ENCODE data around the gene SLC15A1.
A peak's percentile ranks its signal among the peaks of the same experiment; 100 is the strongest.

Gene SLC15A1

DNA sequence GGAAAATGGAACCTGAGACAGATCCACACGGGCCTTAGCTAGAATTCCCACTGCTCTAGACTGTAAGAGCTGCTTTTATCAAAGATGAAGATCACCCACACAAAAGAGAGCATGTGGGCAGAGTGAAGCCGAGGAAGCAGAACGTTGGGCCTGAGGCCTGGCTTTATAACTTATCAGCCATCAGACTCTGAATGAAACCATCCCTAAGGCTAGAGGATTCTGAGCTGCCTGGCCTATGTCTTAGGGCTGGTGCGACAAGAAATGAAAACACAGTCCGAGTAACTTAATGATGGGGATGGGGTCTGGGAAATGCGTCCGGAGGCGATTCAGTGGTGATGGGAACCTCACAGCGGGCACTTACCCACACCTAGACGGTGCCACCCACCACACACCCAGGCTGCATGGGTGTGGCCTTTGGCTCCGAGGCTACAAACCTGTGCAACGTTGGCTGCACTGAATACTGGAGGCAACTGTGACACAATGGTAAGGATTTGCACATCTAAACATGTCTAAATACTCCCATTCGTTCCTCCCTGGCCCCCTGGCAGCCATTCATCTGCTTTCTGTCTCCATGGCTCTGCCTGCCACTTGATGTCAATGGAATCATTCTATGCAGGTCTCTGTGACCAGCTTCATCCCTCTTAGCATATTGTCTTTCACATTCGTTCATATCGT lies 62.0 kb downstream of the SLC15A1 start:
- no peak for DNase-seq

DNA sequence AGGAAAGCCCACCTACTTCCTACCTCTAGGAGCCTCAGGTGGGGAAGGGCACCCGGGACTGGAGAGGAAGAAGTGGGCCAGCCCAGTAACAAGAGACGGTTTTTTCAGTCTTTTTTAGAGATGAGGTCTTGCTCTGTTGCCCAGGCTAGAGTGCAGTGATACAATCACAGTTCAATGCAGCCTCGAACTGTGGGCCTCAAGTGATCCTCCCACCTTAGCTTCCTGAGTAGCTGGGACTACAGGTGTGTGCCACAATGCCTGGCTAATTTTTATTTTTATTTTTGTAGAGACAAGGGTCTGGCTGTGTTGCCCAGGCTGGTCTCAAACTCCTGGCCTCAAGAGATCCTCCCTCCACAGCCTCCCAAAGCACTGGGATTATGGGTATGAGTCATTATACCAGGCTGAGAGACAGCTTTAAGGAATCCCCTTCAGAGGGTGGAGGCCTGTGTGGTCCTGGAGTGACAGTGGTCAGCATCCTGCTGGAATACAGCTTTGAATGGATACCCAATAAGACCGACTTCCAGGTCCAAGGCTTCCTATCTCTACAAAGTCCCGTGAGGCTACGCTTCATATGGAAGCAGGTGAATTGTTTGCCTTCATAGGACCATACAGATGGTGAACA lies 63.0 kb downstream of the SLC15A1 start:
- no peak for DNase-seq

DNA sequence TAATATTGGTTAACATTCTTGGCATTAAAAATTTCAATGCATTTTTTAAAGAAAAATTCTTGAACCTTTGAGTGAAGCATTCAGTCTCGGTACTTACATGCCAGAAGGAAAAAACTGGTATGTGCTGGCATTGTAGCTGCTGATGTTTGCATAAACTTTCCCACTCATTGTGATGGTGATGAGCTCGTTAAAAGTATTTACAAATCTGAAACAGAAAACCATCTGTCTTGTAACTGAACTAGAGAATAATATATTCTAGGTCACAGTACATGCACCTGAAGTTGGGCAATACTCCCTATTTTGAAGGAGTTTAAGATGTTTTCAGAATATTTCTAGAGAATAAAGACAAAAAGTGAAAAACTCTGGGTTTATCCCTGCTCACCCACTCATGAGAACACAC lies 64.1 kb downstream of the SLC15A1 start:
- DNase-seq, result no peak

DNA sequence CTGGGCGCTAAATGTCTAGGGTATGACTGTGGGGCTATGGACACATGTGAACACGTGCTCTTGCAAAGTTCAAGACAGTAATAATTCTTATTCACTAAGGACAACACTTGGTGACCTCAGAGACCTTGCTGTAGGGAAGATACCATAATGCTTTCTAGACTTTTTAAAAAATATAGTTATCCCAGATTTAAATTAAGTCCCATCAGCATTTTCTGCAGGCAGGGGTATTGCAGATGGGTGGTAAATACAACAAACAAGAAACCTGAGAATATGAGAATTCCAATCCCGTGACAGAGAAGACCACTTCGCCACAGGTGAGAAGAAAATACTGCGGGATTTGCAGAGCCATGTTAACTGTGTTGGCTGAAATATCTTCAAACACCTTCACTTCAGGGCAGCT lies 65.2 kb downstream of the SLC15A1 start:
- no peak for DNase-seq

DNA sequence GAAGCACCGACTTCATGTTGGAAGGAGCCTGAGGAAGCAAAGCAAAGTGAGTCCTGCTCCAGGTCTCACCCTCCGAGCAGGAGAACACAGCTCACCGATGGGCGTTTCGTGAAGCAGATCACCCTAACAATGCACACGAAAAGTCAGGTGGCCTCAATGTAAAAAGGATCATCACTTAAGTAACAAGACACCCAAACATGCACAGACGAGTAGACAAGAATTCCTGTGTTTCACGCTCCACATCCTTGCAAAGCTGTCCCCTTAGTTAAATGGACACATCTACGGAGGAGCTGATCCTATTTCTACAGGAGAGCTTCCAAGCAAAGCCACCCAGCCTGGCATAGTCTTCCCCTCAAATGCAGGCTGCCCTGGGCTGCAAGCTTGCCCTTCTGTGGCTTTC lies 66.2 kb downstream of the SLC15A1 start:
- DNase-seq, result no peak

DNA sequence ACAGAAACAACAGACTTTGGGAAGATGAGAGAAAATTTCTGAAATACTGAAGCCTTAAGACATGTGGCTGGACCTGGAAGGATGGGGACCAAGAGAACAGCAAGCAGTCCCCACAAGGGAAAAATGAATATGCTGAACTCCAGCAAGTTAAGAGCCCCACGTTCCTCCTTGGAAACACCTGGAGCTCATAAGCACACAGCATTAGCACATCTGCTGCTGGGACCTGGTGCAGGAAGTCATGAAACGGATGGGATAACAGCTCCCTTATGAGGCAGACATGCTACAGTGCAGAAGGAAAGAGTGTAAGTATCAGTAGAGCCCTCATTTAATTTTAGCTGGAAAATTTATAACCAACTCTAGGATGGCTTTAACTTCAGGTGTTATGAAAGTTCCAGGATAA lies 67.3 kb downstream of the SLC15A1 start:
- no peak for DNase-seq

DNA sequence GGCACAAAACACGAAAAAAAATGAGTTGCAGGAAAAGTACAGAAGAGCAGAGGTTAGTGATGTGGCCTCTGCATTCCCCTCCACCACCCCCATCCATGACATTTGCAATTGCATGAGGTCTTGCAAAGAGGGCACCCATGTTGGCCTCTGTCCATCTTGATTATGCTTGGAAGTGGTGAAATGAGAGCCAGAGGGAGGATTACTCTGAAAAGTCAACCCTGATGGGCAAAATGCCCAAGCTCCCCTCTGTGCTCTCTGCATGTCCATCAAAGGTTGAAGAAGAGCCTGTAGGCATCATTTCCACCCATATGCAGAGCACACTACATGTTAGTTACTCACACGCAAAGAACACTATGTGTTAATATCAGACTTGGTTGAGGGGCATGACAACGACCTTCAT lies 71.4 kb downstream of the SLC15A1 start:
- no peak for DNase-seq

DNA sequence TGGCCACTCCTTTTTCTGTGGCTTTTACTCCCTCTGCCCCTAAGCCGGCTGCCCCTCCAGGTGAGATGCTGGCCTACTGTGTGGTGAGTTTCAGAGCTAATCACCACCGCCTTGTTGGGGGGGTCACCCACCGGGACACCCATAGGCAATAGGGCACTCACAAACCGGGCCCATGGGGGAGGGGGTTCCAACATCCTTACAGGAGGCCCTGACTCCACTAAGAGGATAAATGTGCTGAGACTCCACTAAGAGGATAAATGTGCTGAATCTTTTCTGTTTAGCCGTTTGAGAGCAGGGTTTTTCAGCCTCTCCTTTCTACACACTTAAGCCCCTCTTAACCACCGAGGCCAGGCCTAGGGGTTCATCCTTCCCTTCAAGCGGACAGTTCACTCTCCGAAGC lies 73.7 kb downstream of the SLC15A1 start:
- DNase-seq, result no peak

DNA sequence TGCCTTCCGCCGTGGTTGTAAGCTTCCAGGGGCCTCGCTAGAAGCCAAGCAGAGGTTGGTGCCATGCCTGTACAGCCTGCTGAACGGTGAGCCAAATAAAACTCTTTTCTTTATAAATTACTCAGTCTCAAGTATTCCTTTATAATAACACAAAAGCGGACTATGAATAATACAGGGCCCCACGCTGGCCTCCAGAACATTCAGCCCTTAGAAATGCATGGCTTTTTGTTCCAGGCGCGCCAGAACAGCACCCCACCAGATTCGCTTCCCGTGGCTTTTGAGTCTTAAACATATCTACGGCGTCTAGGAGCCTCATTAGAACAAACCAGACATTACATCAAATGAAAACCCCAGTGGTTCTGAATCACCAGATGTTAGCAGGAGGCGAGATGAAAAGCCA lies 75.1 kb downstream of the SLC15A1 start:
- no peak for DNase-seq

DNA sequence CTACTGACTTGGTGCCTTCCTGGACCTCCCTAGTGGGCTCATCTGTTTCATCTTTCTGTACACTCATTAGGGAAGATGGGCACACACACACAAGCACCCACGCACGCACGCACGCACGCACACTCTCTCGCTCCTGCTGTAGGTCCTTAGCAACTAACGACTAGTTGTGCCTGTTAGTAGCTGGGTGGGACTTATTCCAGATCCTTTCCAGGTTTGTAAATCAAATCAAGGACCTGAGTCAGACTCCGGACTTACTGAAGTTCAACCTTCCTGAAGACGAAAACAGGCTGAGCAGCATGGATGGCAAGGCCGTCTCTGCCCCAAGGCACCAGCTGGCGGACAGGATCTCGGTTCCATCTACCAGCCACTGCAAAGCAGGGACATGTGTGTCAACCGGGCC lies 76.2 kb downstream of the SLC15A1 start:
- DNase-seq, result no peak

DNA sequence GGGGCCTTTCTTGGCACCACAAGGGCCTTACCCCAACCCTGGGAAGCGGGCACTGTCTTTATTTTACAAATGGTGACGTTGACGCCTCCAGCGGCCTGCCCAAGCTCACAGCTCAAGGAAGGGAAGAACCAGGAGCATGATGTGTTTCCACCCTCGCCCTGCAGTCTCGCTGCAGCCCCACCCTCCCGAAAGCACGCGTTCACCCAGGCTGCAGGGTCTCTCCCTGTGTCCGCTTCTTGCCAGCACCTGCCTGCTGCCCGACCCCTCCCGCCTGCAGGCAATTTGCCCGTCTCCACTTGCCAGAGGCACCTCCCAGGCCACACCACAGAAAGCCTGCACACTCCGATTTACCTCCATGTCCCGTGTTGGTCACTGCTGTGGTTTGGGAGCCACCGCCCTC lies 76.6 kb downstream of the SLC15A1 start:
- DNase-seq, result no peak

DNA sequence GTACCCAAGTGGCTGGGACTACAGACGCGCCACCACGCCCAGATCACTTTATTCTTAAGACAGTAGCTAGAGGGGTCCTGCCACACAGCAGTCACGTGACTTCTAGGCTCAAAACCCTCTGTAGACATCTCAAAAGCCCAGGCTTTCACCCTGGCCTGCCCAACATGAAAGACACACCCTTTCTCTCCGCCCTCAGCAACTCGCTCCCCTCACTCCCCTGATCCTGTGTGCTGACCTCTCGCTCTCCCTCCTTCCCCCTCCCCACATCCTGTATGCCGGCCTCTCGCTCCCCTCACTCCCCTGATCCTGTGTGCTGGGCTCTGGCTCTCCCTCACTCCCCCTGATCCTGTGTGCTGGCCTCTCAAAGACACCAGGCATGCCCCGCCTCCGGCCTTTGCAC lies 77.4 kb downstream of the SLC15A1 start:
- no peak for DNase-seq

DNA sequence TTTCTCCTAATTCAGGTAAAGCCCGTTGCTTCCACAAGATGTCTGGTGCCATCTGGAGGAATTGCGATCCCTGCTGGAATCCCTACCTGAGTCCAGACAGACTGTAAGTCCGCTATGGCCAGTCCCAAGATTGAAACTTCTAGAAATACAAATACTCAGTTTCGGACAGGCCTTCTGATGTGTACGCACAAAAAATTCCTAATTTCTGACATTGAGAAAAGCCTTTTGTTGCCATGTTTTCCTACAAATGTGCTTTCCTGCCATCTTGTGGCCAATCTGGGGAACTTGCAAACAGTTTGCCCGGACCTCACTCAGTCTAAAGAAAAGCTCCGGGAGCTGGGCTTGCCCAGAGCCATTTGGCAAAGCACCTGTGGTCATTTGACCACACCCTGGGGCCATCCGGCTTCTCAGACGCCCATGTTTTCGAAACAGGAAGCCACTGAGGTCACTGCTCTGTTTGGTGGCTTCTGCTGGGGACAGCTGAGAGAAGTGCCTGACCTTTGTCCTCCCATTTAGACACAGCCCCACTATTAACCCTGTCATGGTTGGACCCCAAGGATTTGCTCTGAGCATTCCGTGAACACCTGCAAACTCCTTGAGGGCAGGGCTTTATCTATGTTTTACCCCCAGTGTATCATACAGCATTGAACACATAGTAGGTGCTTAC lies 79.4 kb downstream of the SLC15A1 start:
- peak; percentile 56 for DNase-seq

DNA sequence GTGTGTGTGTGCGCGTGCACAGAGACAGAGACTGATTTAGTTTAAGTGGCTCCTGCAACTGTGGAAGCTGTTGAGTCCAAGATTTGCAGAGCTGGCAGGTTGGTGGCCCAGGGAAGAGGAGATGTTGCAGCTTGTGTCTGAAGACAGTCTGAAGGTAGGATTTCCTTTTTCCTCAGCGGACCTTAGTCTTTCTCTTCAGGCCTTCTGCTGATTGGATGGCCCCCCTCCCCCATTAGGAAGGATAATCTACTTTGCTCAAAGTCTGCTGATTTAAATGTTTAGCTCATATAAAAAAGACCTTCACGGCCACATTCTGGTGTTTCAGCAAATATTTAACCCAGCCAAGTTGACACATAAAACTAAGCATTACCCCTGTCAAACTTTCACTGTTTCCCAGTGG lies 84.3 kb downstream of the SLC15A1 start:
- DNase-seq, result no peak

DNA sequence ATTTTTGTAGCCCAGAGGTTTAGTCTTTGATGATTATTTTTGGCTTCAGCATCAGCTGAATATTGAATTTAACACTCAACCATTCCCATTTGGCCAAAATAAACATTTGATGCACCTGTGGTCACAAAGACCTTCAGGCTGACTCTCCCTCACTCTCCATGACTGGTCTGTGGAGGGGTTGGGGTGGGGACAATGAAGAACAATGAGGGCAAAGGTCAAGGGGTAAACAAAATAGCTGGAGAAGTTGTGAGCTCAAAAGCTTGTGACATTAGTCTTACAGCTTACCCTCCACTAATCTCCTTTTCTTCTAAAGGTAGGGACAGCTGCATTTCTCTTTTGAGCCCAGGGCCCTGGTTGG lies 86.9 kb downstream of the SLC15A1 start:
- no peak for DNase-seq

DNA sequence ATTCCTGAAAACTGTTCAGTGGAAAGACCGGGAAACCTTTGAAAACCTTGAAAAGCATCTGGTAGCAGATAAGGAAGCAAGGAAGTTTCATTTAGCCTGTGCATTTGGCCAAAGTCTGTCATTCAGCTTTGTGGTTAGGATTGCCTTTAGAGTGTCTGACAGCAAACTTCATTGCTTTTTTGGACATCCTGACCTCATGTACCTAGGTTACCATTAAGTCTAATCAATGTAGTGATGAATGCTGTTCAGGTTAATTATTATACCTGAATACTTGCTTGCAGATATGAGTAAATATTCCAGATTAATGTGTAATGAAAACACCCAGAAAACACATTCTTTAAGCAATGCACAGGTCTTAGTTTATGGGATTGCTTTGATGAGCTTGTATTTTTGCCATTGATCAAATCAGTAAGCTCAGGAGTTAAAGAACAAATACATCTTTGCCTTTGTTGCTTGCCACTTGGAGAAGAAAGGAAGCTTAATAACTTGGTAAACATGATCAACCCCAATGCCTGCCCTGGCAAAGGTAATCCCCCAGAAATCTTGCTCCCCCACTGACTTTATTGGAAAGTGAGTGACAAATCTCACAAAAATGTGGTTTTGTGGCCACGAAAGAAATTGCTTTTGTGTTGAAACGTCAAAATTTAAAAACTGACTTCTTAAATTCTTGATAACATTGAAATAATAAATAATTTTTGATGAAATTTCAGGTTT lies 87.4 kb downstream of the SLC15A1 start:
- DNase-seq, result no peak

DNA sequence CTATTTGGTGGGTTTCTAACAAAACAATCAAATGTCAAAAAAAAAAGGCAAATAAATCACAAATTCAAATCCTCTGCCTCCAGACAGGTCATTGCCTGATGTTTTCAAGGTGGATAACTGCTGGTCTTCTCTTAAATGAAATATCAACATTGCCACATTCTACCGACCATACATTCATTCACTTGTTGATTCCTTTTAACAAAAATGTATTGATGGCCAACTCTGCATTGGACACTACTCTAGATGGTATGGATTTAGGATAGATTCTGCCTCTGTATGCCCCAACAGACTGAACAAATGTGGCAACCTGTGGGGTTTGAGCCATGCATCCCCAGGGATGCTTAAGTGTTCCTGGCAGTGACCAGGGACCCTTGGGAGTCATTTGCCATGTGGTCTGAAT lies 88.0 kb downstream of the SLC15A1 start:
- no peak for DNase-seq

DNA sequence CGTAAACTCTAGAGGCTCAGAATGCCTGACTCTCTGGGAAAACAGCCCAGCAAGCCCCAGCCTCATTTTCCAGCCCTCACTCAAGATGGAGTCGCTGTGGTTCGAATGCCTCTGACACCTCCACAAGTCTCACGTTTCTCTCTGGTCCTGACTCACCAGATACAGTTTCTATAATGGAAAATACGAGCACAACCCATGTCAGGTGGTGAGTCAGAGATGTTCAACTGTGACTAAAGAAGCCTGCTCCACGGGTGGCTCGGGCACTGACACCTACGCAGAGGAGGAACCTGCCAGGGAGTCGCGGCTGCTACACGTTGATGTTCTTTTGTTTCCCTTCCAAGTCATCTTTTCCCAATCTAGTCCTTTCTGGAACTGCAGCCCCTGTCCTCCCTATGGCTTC lies 88.4 kb downstream of the SLC15A1 start:
- DNase-seq, result peak; percentile 19

DNA sequence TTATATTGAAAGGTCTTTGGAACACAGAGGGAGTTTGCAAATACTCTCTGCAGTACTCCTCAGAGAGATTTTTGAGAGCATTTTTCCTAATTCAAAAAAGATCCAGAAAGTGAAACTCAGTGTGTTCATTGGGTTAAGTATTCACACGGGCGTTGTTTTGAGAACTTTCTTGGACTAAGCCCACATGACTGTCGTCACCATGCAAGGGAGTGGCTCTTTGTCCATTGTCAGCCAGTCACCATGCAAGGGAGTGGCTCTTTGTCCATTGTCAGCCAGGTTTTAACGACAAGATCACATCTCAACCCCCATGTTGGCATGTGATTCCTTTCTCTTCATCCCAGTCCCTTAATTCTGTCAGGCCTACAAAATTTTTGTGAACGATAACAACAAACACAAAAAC lies 94.3 kb downstream of the SLC15A1 start:
- DNase-seq, result no peak

DNA sequence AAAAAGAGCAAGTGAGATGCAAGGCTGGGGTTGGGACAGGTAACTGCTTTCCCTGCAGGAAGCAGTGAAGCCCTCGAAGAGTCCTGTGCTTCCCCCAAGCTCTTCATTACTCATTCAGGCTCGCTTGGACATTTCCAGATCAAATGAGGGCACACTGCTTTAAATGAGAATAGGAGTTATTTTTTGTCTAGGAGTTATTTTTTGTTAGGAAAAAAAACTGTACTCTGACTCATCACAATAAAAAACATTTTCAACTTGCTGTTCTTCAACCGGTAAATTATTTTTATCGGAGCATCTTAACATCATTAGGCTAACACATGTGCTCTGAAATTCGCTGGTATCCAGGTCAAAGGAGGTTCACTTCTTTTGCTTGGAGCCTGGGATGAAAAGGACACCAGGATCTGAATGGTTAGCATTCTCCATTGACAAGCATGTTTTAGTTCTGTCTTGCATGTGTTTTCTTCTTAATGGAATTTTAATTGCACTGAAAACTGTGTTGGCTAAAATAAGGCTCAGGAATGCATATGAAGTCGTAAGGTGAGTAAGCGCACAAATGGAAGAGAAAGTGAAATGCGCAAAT lies 94.9 kb downstream of the SLC15A1 start:
- DNase-seq, result no peak

DNA sequence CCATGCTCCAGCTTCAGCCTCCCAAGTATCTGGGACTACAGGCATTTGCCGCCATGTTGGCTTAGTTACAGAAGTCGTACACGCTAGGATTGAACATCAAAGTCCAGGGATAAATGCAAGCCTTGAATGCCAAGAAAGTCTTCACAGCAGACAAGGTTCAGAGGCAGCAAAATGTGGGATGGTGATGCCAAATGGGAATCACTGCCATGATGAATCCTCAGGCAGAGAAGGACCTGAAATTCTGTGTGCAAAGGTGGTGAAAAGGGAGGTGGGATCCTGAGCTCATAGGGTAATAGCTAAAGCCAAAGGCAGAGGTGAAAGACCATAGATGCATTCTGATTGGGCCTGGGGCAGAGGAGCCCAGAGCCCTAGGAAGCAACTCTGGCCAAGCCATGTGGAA lies 96.2 kb downstream of the SLC15A1 start:
- no peak for DNase-seq

DNA sequence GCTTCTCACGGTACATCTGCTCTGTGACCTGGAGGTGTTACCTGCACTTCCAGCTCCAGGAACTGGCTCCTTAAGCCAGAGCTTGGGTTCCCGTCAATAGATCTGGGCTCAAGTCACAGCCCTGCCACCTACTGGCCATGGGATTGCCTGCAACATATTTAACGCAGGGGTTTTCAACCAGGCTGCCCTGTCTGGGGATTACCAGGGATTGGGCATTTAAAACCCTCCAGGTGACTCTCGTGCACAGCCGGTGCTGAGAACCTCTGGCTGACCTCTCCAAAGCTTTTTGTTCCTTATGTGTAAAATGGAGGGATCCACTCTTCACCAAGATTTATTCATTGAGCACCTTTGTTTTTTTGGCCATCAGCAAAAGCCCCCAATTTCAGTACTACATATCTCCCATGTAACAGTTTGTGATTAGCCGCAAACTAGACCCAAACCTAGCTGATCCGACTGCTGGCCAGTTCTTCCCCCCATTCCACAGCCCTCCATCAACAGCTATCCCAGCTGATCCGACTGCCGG lies 98.9 kb downstream of the SLC15A1 start:
- DNase-seq, result peak; percentile 83

DNA sequence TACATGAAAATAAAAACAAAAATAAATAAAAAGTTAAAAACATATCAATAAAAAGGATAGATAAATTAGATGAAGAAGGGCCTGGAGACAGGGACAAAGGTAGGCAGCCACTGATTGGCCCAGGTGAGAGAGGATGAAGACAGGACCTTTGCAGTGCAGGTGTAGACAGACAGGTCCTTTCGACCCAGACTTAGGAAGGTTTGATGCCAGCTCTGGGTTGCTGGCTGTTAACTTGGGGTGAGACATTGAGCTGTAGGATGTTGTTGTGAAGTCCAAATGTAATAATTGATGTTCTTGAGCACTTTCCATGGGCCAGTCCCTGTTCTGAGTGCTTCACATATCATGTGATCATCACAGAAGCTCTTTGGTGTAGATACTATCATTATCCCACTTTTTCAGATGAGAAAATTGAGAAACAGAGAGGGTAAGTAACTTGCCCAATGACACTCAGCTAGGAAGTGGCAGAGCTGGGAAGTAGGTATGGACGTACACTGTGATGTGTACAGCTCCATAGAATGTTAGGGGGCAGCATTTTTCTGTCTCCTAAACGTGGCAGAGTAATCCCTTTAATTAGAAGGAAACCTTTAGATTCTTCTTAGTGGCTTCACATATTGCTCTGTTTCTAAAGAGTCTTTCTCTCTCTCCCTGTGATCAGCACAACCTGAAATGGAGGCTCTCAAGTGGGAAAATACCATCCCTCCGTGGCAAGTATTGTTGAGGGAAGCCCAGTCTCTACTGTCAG lies 99.6 kb downstream of the SLC15A1 start:
- no peak for DNase-seq
